Panc1 (cell line): Measurements from ENCODE around the gene ASAP2.

Experiments used
- CTCF ChIP-seq: fragments of 450-650 bp; IDR thresholded peaks from 2 replicates; pipeline ENCODE4 v1.5.1; 2017; ENCODE audit warnings: mild to moderate bottlenecking
- POLR2AphosphoS5 ChIP-seq: IDR thresholded peaks from 2 replicates; pipeline ENCODE4 v1.6.1; 2012; ENCODE audit warnings: mild to moderate bottlenecking, low read depth, low read length, moderate library complexity
- TF ChIP-seq, protein P1 (sequence below), 2 experiments: IDR thresholded peaks; 2 replicates each; pipeline ENCODE4 v1.6.1; 2011 to 2012; ENCODE audit warnings: low read depth in 2 of 2, control low read depth in 1 of 2, low read length in 1 of 2, mild to moderate bottlenecking in 1 of 2, moderate library complexity in 1 of 2; ENCODE audit not compliant: insufficient read depth in 1 of 2

- TF ChIP-seq CTCF (no peak), POLR2AphosphoS5 (no peak)
- TF ChIP-seq, protein P1, sequence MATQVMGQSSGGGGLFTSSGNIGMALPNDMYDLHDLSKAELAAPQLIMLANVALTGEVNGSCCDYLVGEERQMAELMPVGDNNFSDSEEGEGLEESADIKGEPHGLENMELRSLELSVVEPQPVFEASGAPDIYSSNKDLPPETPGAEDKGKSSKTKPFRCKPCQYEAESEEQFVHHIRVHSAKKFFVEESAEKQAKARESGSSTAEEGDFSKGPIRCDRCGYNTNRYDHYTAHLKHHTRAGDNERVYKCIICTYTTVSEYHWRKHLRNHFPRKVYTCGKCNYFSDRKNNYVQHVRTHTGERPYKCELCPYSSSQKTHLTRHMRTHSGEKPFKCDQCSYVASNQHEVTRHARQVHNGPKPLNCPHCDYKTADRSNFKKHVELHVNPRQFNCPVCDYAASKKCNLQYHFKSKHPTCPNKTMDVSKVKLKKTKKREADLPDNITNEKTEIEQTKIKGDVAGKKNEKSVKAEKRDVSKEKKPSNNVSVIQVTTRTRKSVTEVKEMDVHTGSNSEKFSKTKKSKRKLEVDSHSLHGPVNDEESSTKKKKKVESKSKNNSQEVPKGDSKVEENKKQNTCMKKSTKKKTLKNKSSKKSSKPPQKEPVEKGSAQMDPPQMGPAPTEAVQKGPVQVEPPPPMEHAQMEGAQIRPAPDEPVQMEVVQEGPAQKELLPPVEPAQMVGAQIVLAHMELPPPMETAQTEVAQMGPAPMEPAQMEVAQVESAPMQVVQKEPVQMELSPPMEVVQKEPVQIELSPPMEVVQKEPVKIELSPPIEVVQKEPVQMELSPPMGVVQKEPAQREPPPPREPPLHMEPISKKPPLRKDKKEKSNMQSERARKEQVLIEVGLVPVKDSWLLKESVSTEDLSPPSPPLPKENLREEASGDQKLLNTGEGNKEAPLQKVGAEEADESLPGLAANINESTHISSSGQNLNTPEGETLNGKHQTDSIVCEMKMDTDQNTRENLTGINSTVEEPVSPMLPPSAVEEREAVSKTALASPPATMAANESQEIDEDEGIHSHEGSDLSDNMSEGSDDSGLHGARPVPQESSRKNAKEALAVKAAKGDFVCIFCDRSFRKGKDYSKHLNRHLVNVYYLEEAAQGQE (IDR thresholded peaks at IDR 0.05; ENCODE audit: insufficient read depth in 1 of 2, low read depth in 2 of 2, low read length in 1 of 2) = no peak
Measured at GRCh38 chr2:9344434-9344833, 137.8 kb downstream of the ASAP2 start.
